ENCODE results near the gene GPR3. TPM values are rescaled to one million over a fixed set of nuclear protein-coding genes. Genes with fewer than 3 reads are reported as not detected.

The GPR3 gene
- total RNA-seq, 1 donor from 2014 or later, result 2.0 TPM

DNA sequence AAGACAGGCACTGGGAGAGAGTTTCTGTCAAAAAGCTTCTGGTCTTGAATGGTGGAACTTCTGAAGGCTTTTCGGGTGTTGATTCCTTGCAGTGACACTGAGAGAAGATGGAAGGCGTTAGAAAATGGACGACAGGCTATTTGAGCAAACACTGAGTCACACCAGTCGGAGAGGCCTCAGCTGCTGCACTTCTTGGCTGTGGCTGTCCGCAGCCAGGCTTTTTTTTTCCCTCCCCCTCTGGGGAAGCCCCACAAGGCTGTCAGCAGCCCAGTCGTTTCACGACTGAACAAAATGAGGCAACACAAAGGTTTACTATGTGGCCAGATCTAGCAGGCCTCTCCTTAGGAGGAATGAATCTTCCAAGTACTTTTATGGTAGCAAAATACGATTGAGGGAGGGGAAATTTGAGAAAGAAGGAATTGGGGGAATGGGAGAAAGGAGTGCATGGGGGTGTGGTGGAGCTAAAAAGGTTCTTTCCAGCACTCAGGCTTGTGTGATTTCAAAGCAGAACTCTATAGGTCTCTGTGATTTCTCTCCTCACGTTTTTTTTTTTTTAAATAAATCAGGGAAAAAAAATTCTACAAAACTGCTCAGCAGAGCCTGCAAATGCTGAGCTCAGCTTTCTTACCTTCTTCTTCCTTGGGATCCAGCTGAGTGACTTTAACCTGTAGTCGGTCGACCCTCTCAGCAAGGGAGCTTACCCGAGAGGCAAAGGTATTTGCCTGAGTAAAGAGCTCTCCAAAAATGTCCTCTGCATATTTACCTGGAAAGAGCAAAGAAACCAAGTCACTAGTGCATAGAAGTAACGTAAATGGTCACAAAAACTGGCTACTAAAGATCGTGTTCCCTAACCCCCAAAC lies 26.1 kb downstream of the GPR3 start:
- Histone ChIP-seq H3K36me3 (peaks cover 38 to 46% of the 10 kb centered on the region in 2 donors), H3K9me3 (no peaks in the 10 kb centered on the region), H3K4me3 (peak overlapping the region in 1 of 2 donors; percentile 2), H3K4me1 (peaks cover 4 to 42% of the 10 kb centered on the region in 2 donors), H3K27me3 (no peaks in the 10 kb centered on the region), H3K27ac (peak overlapping the region; percentile 76 to 78)
- peak; percentile 61 to 86 for DNase-seq (ENCODE audit: low spot score in 2 of 2)
- TF ChIP-seq, protein P1, sequence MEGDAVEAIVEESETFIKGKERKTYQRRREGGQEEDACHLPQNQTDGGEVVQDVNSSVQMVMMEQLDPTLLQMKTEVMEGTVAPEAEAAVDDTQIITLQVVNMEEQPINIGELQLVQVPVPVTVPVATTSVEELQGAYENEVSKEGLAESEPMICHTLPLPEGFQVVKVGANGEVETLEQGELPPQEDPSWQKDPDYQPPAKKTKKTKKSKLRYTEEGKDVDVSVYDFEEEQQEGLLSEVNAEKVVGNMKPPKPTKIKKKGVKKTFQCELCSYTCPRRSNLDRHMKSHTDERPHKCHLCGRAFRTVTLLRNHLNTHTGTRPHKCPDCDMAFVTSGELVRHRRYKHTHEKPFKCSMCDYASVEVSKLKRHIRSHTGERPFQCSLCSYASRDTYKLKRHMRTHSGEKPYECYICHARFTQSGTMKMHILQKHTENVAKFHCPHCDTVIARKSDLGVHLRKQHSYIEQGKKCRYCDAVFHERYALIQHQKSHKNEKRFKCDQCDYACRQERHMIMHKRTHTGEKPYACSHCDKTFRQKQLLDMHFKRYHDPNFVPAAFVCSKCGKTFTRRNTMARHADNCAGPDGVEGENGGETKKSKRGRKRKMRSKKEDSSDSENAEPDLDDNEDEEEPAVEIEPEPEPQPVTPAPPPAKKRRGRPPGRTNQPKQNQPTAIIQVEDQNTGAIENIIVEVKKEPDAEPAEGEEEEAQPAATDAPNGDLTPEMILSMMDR (IDR thresholded peaks at IDR 0.05), result no peak
- intact Hi-C loops (cut with DNase I), result loop anchor here (5.0 kb wide), 3 partner anchors 74 to 184 kb away; partner anchors contain the start of genes AHDC1 and WASF2

DNA sequence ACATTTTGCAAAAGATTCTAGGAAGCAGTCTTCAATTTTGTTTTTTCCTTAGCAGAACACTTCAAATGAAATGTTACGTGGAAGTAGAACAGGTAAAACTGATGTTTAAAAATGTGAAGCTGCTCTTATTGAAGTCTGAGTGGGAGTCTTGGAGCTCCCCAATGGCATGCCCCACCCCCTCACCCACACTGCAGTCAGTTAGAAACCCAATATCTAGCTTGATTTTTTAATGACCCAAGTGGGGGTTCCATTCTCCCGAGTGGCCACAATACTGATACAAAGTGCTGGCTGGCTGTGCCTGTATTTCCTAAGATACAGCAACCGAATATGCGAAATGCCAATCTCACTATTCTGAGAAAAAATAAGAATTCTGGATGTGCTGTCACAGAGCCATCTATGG lies 31.3 kb downstream of the GPR3 start:
- no peaks in the 10 kb centered on the region for H3K27me3 ChIP-seq
- H3K27ac ChIP-seq, result no peak overlapping the region
- peak in 1 of 2 donors; percentile 25 for DNase-seq (ENCODE audit: low spot score in 2 of 2)
- TF ChIP-seq, protein P1 (IDR thresholded peaks at IDR 0.05), result no peak
- H3K9me3 ChIP-seq, result no peaks in the 10 kb centered on the region
- peaks cover 3 to 28% of the 10 kb centered on the region in 2 donors for H3K36me3 ChIP-seq
- intact Hi-C loops (cut with DNase I), result no loop called here
- H3K4me3 ChIP-seq, result no peak overlapping the region
- H3K4me1 ChIP-seq, result peaks cover 12 to 58% of the 10 kb centered on the region in 2 donors

DNA sequence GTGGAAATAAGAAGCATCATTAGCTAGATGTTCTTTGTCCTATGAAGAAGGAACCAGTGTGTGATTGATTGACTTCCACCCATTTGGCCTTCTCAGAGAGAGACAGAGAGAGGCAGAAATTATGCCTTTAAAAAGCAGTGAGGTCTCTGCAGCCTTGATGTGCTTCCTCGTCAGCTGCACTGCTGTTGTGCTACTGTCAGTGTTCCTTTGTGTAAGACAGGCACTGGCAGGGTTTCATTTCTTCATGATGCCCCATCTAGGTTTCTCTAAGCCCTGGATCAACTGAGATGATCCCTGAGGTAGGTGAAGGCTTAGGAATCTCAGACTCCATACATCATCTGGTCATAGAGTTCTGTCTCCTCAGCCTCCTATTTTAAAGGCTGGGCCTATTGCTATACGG lies 34.9 kb downstream of the GPR3 start:
- TF ChIP-seq, protein P1 (IDR thresholded peaks at IDR 0.05), result no peak
- peaks cover 33 to 64% of the 10 kb centered on the region in 2 donors for H3K4me1 ChIP-seq
- peak overlapping the region; percentile 74 to 78 for H3K27ac ChIP-seq
- H3K36me3 ChIP-seq, result peaks cover 3 to 28% of the 10 kb centered on the region in 2 donors
- H3K27me3 ChIP-seq, result no peaks in the 10 kb centered on the region
- H3K4me3 ChIP-seq, result peak overlapping the region; percentile 3 to 44
- DNase-seq (ENCODE audit: low spot score in 2 of 2), result peak in 1 of 2 donors; percentile 37
- intact Hi-C loops (cut with DNase I), result loop anchor here (5.0 kb wide), 1 partner anchor 130 kb away; no protein-coding TSS in a partner anchor
- H3K9me3 ChIP-seq, result no peaks in the 10 kb centered on the region

DNA sequence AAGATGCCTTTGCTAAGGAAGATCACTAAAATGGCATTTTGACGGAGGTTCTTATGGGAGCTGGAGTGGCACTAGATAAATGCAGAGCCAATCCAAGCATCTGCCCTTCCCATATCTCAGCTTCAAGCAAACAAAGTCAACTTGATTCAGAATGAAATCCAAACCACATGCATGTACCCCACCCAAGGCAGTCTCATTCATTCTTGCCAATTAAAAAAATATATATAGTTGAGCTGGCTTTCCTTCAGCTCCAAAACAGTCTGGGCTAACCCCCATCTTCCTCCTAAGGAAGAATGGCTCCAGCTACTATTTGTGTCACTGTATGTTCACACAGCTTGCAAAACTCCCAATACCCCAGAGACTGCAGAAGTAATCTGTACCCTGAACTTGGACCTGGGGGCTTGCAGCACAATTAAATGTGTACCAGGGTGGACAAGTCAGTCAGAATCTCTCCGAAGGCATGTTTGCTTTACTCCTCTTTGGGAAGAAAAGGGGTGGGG lies 35.4 kb downstream of the GPR3 start:
- Histone ChIP-seq H3K27me3 (no peaks in the 10 kb centered on the region), H3K4me1 (peaks cover 33 to 66% of the 10 kb centered on the region in 2 donors), H3K36me3 (peaks cover 3 to 28% of the 10 kb centered on the region in 2 donors), H3K9me3 (no peaks in the 10 kb centered on the region), H3K27ac (peak overlapping the region; percentile 74 to 78), H3K4me3 (peak overlapping the region; percentile 28 to 44)
- DNase-seq (ENCODE audit: low spot score in 2 of 2), result no peak
- TF ChIP-seq, protein P1 (IDR thresholded peaks at IDR 0.05), result no peak
- intact Hi-C loops (cut with DNase I), result loop anchor here (5.0 kb wide), 1 partner anchor 129 kb away; no protein-coding TSS in a partner anchor

DNA sequence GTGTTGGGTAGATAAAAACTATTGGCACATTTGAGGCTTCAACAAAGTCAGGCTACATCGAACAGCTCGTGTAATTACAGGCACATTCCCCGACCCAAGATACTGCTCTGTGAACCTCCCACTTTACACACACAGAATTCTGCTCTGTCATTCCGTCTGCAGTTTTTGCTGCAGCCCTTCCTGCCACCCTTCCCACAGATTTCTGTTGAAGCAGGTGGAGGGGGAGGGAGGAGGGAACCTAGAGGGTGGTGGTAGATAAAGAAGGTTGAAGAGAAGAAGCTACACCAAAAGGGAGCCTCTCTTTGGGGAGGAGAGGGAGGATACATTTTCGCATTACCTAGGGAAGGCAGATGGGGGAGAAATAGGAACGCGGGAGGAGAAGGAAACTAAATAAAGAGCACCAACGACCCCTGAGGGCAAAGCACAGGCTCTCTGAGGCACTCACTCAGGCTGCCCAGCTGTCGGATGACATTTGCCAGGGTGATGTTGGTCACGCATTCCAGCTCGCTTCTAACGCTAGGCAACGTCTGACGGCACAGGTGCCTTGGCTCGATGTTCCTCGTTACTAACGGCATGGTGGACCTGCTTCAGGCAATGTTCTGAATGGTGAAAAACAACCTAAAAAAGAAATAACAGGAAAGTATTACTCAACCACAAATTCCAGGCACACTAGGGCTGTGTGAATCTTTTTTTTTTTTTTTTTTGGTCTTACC lies 36.0 kb downstream of the GPR3 start:
- intact Hi-C loops (cut with DNase I), result loop anchor here (5.0 kb wide), 1 partner anchor 129 kb away; no protein-coding TSS in a partner anchor
- no peaks in the 10 kb centered on the region for H3K27me3 ChIP-seq
- no peaks in the 10 kb centered on the region for H3K9me3 ChIP-seq
- peak in 1 of 2 donors; percentile 77 for DNase-seq (ENCODE audit: low spot score in 2 of 2)
- TF ChIP-seq, protein P1 (IDR thresholded peaks at IDR 0.05), result no peak
- peaks cover 33 to 68% of the 10 kb centered on the region in 2 donors for H3K4me1 ChIP-seq
- H3K27ac ChIP-seq, result peak overlapping the region; percentile 74 to 78
- peaks cover 3 to 28% of the 10 kb centered on the region in 2 donors for H3K36me3 ChIP-seq
- peak overlapping the region; percentile 28 to 44 for H3K4me3 ChIP-seq

All from ascending aorta (tissue), 2 donors.